Neutrophil (primary cell): Measurements from ENCODE around the gene FCHO1.

Experiments used
- H3K27ac ChIP-seq: fragments of 200-600 bp; sonication (generic); 2 replicates; pipeline ENCODE4 v1.5.1; 2016; ENCODE audit warnings: mild to moderate bottlenecking, moderate library complexity
- H3K27me3 ChIP-seq: fragments of 200-600 bp; sonication (generic); 2 replicates; pipeline ENCODE4 v1.6.0; 2016; ENCODE audit warnings: mild to moderate bottlenecking
- H3K36me3 ChIP-seq: fragments of 200-600 bp; sonication (generic); 2 replicates; pipeline ENCODE4 v1.5.1; 2017
- H3K4me1 ChIP-seq, 2 experiments: fragments of 200-600 bp in 1 of 2; sonication (generic) in 1 of 2; 1 replicate in 1 of 2; 2 replicates in 1 of 2; pipeline versions ENCODE4 v1.5.1 to v1.6.1; 2013 to 2016; ENCODE audit warnings: low read depth in 1 of 2, low read length in 1 of 2, mild to moderate bottlenecking in 1 of 2, moderate library complexity in 1 of 2; ENCODE audit not compliant: control insufficient read depth in 1 of 2, insufficient read depth in 1 of 2
- H3K4me3 ChIP-seq, 2 experiments: fragments of 200-600 bp in 1 of 2; sonication (generic) in 1 of 2; 1 replicate in 1 of 2; 2 replicates in 1 of 2; pipeline ENCODE4 v1.5.1; 2013 to 2016; ENCODE audit warnings: low read depth in 1 of 2, low read length in 1 of 2, mild to moderate bottlenecking in 1 of 2, moderate library complexity in 1 of 2
- H3K9me3 ChIP-seq: fragments of 200-600 bp; sonication (generic); 2 replicates; pipeline ENCODE4 v1.5.1; 2016
- TF ChIP-seq, protein P1 (sequence below): fragments of 200-600 bp; sonication (generic); IDR thresholded peaks from 2 replicates; pipeline ENCODE4 v1.5.1; 2016; ENCODE audit warnings: antibody characterized with exemption

The FCHO1 gene

GRCh38 chr19:17753976-17754375 lies 2.7 kb downstream of the FCHO1 start:
- no peaks in the 10 kb centered on the region for H3K9me3 ChIP-seq
- peak overlapping the region; percentile 54 for H3K27ac ChIP-seq
- H3K27me3 ChIP-seq: no peaks in the 10 kb centered on the region
- TF ChIP-seq, protein P1, sequence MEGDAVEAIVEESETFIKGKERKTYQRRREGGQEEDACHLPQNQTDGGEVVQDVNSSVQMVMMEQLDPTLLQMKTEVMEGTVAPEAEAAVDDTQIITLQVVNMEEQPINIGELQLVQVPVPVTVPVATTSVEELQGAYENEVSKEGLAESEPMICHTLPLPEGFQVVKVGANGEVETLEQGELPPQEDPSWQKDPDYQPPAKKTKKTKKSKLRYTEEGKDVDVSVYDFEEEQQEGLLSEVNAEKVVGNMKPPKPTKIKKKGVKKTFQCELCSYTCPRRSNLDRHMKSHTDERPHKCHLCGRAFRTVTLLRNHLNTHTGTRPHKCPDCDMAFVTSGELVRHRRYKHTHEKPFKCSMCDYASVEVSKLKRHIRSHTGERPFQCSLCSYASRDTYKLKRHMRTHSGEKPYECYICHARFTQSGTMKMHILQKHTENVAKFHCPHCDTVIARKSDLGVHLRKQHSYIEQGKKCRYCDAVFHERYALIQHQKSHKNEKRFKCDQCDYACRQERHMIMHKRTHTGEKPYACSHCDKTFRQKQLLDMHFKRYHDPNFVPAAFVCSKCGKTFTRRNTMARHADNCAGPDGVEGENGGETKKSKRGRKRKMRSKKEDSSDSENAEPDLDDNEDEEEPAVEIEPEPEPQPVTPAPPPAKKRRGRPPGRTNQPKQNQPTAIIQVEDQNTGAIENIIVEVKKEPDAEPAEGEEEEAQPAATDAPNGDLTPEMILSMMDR: no peak
- H3K36me3 ChIP-seq: peaks cover 42% of the 10 kb centered on the region
- H3K4me3 ChIP-seq: no peak overlapping the region
- peaks cover 46 to 52% of the 10 kb centered on the region in 2 experiments for H3K4me1 ChIP-seq

- TF ChIP-seq, protein P1: no peak
- no peaks in the 10 kb centered on the region for H3K9me3 ChIP-seq
- H3K4me1 ChIP-seq: peaks cover 37 to 44% of the 10 kb centered on the region in 2 experiments
- no peak overlapping the region for H3K4me3 ChIP-seq
- no peaks in the 10 kb centered on the region for H3K27me3 ChIP-seq
- peak overlapping the region; percentile 54 for H3K27ac ChIP-seq
- peaks cover 48% of the 10 kb centered on the region for H3K36me3 ChIP-seq
These were observed 3.6 kb downstream of the FCHO1 start for GRCh38 chr19:17754634-17755442.

DNA sequence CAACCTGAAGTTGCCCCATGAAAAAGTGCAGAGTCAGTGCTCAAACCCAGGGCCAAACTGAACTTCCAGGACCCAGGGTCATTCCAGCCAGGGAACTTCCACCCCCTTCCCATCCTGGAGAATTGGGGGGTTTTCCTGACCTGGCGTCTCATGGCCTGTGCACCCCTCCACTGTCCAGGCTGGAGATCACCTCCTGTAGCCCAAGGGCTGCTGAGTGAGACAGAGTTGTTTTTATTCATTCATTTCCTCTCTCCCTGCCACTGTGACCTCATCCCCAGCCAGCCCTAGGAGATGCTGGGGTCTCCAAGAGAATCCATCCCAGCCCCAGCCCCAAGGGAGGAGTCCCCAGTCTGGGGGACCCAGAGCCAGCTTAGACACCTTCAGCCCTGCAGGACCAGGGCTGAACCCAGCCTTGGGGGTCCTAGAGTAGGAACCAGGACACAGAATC lies 4.2 kb downstream of the FCHO1 start:
- H3K4me1 ChIP-seq: peaks cover 31 to 37% of the 10 kb centered on the region in 2 experiments
- H3K27ac ChIP-seq: peak overlapping the region; percentile 54
- TF ChIP-seq, protein P1: no peak
- H3K9me3 ChIP-seq: no peaks in the 10 kb centered on the region
- H3K36me3 ChIP-seq: peaks cover 55% of the 10 kb centered on the region
- H3K4me3 ChIP-seq: no peak overlapping the region
- no peaks in the 10 kb centered on the region for H3K27me3 ChIP-seq

GRCh38 chr19:17755977-17756670 lies 4.8 kb downstream of the FCHO1 start:
- peak overlapping the region; percentile 10 for H3K27ac ChIP-seq
- no peak overlapping the region for H3K4me3 ChIP-seq
- TF ChIP-seq, protein P1: no peak

DNA sequence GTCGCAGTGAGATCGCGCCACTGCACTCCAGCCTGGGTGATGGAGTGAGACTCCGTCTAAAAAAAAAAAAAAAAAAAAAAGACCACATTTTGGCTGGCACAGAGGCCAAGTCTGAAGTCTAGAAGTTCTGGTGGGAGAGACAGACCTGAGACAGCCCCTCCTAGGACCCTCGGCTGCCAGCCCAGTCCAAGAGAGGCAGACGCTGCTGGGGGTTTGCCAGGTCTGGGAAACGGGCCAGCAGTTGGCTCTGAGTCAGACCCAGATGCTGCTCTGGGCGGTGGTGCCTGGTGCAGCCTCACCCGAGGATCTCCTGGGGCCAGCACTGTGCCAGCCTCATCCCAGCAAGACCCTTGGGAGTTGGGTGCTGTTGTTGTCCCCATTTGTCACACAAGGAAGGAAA lies 5.8 kb downstream of the FCHO1 start:
- Histone ChIP-seq H3K36me3 (peaks cover 67% of the 10 kb centered on the region), H3K4me1 (peaks cover 14 to 21% of the 10 kb centered on the region in 2 experiments), H3K4me3 (no peak overlapping the region), H3K27ac (no peak overlapping the region), H3K9me3 (no peaks in the 10 kb centered on the region), H3K27me3 (no peaks in the 10 kb centered on the region)
- TF ChIP-seq, protein P1: no peak

More at GRCh38 chr19:17755977-17756670, 4.8 kb downstream of the FCHO1 start:
- no peaks in the 10 kb centered on the region for H3K9me3 ChIP-seq
- peaks cover 24 to 31% of the 10 kb centered on the region in 2 experiments for H3K4me1 ChIP-seq
- H3K36me3 ChIP-seq: peaks cover 61% of the 10 kb centered on the region
- H3K27me3 ChIP-seq: no peaks in the 10 kb centered on the region
